GM06990 (cell line): Measurements from ENCODE around the gene FNBP1L.

Source experiments
- DNase-seq: peaks from one replicate; pipeline ENCODE4 v3.0.0-alpha.2; 2011; ENCODE audit not compliant: insufficient read length; ENCODE audit errors: extremely low read depth
- H3K27me3 ChIP-seq: replicated peaks from 2 replicates; pipeline ENCODE4 v1.6.0; 2011; ENCODE audit warnings: low read length; ENCODE audit not compliant: control insufficient read depth, insufficient read depth
- H3K36me3 ChIP-seq: 2 replicates; pipeline ENCODE4 v1.5.1; 2011; ENCODE audit warnings: low read length; ENCODE audit not compliant: control insufficient read depth, insufficient read depth
- H3K4me3 ChIP-seq: replicated peaks from 2 replicates; pipeline ENCODE4 v1.5.1; 2011; ENCODE audit warnings: low read depth, mild to moderate bottlenecking, control low read depth, low read length
- CTCF ChIP-seq: IDR thresholded peaks from 2 replicates; pipeline ENCODE4 v1.5.1; 2011; ENCODE audit warnings: low read length, control low read depth, mild to moderate bottlenecking, inconsistent platforms; ENCODE audit not compliant: insufficient read depth, poor library complexity, severe bottlenecking

The FNBP1L gene

DNA sequence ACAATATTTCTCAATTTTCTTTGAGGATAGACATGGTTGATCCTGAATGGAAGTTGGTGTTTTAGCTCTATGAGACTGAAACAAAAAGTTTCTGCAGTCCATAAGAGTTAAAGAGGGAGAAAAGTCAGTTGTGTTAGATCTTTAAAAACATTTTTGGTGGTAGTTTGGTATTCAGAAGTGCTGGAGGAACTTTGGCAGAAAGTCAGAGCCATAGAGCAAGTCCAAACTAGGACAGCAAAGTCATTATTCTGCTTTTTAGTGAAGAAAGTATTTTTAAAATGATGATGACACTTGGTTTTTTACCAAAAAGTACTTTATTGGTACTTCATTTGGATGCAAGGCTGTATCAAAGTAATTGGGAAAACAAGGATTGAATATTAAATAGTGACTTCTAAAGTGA lies 41.8 kb downstream of the FNBP1L start:
- no peak for DNase-seq
- no peaks in the 10 kb centered on the region for H3K36me3 ChIP-seq
- TF ChIP-seq CTCF = no peak

DNA sequence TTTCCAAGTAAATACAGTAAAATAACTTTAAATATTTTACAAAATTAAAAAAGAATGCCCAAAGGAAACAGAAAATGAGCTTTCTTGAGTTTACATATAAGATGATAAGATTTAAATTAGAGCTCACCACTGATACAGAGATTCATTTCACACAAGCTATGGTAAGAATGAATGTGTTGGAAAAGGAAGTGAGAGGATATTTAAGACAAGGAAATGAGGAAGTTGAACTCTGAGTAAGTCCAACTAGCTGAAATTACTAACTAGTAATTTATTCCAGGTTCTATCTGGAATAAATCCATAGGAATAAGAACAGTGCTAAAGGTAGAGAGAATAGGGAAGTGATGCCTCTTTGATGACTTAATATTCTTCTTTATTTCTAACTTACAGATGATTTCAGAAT lies 42.4 kb downstream of the FNBP1L start:
- Histone ChIP-seq H3K27me3 (no peaks in the 10 kb centered on the region), H3K36me3 (no peaks in the 10 kb centered on the region), H3K4me3 (no peak overlapping the region)
- TF ChIP-seq CTCF = no peak
- no peak for DNase-seq

More for the DNA sequence above, 41.8 kb downstream of the FNBP1L start:
- Histone ChIP-seq H3K27me3 (no peaks in the 10 kb centered on the region), H3K4me3 (no peak overlapping the region)

DNA sequence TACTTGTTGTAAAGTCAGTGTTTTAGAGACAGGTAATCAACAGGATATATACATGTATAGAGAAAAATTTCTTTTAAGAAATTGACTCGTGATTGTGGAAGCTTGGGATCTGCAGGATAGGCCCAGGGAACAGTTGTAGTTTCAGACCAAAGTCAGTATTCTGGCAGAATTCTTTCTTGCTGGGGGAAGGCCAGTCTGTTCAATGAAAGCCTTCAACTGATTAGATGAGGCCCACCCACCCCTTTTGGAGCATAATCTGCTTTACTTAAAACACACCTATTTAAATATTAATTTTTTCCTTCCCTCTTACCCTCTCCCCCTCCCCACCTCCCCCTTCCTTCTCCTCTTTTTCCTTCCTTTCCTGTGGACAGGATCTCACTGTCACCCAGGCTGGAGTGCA lies 48.0 kb downstream of the FNBP1L start:
- Histone ChIP-seq H3K27me3 (no peaks in the 10 kb centered on the region), H3K4me3 (no peak overlapping the region), H3K36me3 (no peaks in the 10 kb centered on the region)
- DNase-seq = no peak
- TF ChIP-seq CTCF = no peak

DNA sequence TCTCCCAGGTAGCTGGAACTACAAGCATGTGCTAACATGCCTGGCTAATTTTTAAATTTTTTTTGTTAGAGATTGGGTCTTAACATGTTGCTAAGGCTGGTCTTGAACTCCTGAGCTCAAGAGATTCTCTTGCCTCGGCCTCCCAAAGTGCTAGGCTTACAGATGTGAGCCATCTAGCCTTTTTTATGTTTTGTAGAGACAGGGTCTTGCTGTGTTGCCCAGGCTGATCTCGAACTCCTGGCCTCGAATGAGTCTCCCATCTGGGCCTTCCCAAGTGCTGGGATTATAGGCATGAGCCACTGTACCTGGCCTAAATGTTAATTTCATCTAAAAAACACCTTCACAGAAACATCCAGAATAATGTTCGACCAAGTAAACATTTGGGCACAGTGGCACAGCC lies 48.6 kb downstream of the FNBP1L start:
- no peaks in the 10 kb centered on the region for H3K36me3 ChIP-seq
- H3K27me3 ChIP-seq = no peaks in the 10 kb centered on the region
- no peak for DNase-seq
- no peak overlapping the region for H3K4me3 ChIP-seq
- no peak for TF ChIP-seq CTCF

GRCh38 chr1:93499075-93499474 lies 51.2 kb downstream of the FNBP1L start:
- Histone ChIP-seq H3K36me3 (no peaks in the 10 kb centered on the region), H3K4me3 (no peak overlapping the region), H3K27me3 (no peaks in the 10 kb centered on the region)
- no peak for DNase-seq
- TF ChIP-seq CTCF = no peak

GRCh38 chr1:93499533-93499932 lies 51.6 kb downstream of the FNBP1L start:
- H3K27me3 ChIP-seq = no peaks in the 10 kb centered on the region
- no peaks in the 10 kb centered on the region for H3K36me3 ChIP-seq
- no peak overlapping the region for H3K4me3 ChIP-seq
- DNase-seq = no peak
- TF ChIP-seq CTCF = no peak
